Body of pancreas (tissue), 4 donors: ENCODE results near the gene IMMT. TPM values are rescaled to one million over a fixed set of nuclear protein-coding genes. Genes with fewer than 3 reads are reported as not detected.
A peak's percentile ranks its signal among the peaks of the same experiment; 100 is the strongest.
"Not testable (repeated sequence)": the region's sequence is repeated elsewhere in the genome, so short reads cannot be mapped to it uniquely, and the experiment has no call there.

Experiments used
- ATAC-seq: fragments of 150-250 bp; one replicate; pipeline ENCODE4 v1.9.1; 2016
- DNase-seq, 4 donors: peaks; one replicate each; pipeline ENCODE4 v3.0.0-alpha.2; 2019
- H3K27ac ChIP-seq, 4 donors: fragments of 200-600 bp; sonication (generic); 1 replicate in 3 of 4; 2 replicates in 1 of 4; pipeline versions ENCODE4 v1.5.1 to v1.6.1; 2016 to 2019; ENCODE audit warnings: mild to moderate bottlenecking in 1 of 4, mixed read lengths in 1 of 4, moderate library complexity in 1 of 4
- H3K27me3 ChIP-seq, 2 donors: fragments of 200-600 bp; sonication (generic); one replicate each; pipeline ENCODE4 v1.6.0; 2016; ENCODE audit warnings: mild to moderate bottlenecking in 1 of 2
- H3K36me3 ChIP-seq, 2 donors: fragments of 200-600 bp; sonication (generic); replicated peaks in 1 of 2; 2 replicates each; pipeline ENCODE4 v1.5.1; 2016; ENCODE audit warnings: low read depth in 2 of 2; ENCODE audit not compliant: insufficient read depth in 1 of 2
- H3K4me1 ChIP-seq: fragments of 200-600 bp; sonication (generic); one replicate; pipeline ENCODE4 v1.6.0; 2016
- H3K4me3 ChIP-seq, 2 donors: fragments of 200-600 bp; sonication (generic); 1 replicate in 1 of 2; 2 replicates in 1 of 2; pipeline ENCODE4 v1.5.1; 2016 to 2019
- H3K9me3 ChIP-seq, 3 donors: fragments of 200-600 bp; sonication (generic); 1 replicate in 2 of 3; 2 replicates in 1 of 3; pipeline ENCODE4 v1.5.1; 2016
- POLR2A ChIP-seq, 3 donors: fragments of 450-650 bp; IDR thresholded peaks; one replicate each; pipeline ENCODE4 v1.6.1; 2016; ENCODE audit warnings: antibody characterized with exemption in 3 of 3, mild to moderate bottlenecking in 2 of 3
- WGBS, 2 donors: methylation state at CpG; one replicate each; pipeline ENCODE4 v1.1.5; 2017; 5-methylcytosine and 5-hydroxymethylcytosine counted together
- intact Hi-C: fragments of 100-400 bp; cut with DNase I; formaldehyde crosslinking; loops from one replicate; pipeline ENCODE4 v1.15.1; 2023
- total RNA-seq, 2 donors: library from RNA; depleted of rRNA; stranded (reverse); fragments of >200 nt; gene quantifications; one replicate each; pipeline ENCODE4 v1.1.0, GENCODE V29; 2016
- TF ChIP-seq, protein P1 (sequence below), 7 experiments: fragments of 450-650 bp in 4 of 7; fragments of 200-600 bp in 3 of 7; sonication (generic) in 3 of 7; IDR thresholded peaks; one replicate each; pipeline ENCODE4 v1.5.1; 2016 to 2019; ENCODE audit warnings: antibody characterized with exemption in 7 of 7

Gene IMMT
- 10 to 100 TPM; 37.1 to 46.1 TPM for total RNA-seq

DNA sequence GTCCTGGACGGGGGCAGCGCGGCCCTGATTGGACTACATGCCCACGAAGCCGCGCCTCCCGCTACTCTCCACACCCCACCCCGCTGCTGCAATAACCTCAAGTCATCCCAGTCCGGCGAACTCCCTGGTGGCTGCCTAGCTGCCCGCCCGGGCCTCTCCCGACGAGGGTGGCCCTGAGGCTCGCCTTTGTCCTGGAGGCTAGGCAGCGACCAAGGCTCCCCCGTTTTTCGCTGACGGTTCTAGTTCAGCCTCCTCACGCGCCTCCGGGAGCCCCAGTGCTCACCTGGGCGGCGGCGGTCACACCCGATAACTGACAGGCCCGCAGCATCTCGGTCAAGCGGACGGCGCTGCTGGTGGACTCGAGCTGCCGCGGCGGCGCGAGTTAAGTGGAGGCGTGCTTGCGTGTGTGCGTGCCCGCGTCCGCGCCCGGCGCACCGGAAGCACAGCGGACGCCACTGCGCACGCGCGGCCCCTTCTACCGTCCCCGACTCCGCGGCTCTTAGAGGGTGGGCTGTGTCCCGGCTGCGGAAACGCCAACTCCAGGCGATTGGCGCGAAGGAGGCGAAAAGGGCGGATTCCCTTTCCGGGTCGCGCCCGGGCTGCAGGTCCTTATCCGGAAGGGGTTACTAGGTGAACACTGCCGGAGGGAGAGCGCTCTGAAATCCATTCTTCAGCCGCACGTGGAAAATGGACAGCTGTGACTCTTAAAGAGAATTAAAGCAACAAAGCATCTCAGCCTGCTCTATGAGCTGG is at the start of gene IMMT:
Gene IMMT (minus strand): TSS at position 408 of the 753 bp plus-strand sequence. CDS start 80 bp downstream, at position 328.
- Histone ChIP-seq H3K9me3 (no peaks in the 10 kb centered on the region), H3K27me3 (no peaks in the 10 kb centered on the region), H3K4me1 (peaks cover 54% of the 10 kb centered on the region), H3K36me3 (no peaks in the 10 kb centered on the region), H3K27ac (peak within 1 kb of the TSS; percentile 94 to 100 (median 99)), H3K4me3 (peak within 1 kb of the TSS; percentile 74 to 99)
- intact Hi-C loops: no loop called here
- 0% methylated on average over 3 to 72 of the region's 74 CpGs for WGBS, 2 donors
- peak; percentile 95 to 97 (median 96) for DNase-seq
- TF ChIP-seq POLR2A (IDR thresholded peaks at IDR 0.05): peak; percentile 91 to 97 (median 96)
- TF ChIP-seq, protein P1, sequence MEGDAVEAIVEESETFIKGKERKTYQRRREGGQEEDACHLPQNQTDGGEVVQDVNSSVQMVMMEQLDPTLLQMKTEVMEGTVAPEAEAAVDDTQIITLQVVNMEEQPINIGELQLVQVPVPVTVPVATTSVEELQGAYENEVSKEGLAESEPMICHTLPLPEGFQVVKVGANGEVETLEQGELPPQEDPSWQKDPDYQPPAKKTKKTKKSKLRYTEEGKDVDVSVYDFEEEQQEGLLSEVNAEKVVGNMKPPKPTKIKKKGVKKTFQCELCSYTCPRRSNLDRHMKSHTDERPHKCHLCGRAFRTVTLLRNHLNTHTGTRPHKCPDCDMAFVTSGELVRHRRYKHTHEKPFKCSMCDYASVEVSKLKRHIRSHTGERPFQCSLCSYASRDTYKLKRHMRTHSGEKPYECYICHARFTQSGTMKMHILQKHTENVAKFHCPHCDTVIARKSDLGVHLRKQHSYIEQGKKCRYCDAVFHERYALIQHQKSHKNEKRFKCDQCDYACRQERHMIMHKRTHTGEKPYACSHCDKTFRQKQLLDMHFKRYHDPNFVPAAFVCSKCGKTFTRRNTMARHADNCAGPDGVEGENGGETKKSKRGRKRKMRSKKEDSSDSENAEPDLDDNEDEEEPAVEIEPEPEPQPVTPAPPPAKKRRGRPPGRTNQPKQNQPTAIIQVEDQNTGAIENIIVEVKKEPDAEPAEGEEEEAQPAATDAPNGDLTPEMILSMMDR (IDR thresholded peaks at IDR 0.05): peak in 3 of 7 experiments; percentile 23 to 31 (median 28)
- peak; percentile 93 for ATAC-seq

DNA sequence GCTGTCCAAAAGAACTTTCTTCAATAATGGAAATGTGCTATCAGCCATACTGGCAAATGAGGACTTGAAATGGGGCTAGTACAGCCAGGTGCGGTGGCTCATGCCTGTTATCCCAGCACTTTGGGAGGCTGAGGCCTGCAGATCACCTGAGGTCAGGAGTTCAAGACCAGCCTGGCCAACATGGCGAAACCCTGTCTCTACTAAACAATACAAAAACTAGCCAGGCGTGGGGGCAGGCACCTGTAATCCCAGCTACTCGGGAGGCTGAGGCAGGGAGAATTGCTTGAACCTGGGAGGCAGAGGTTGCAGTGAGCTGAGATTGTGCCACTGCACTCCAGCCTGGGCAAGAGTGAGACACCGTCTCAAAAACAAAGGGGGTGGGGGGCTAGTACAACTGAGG is 49.5 kb upstream of the IMMT start:
- H3K27ac ChIP-seq: peak overlapping the region in 3 of 4 donors; percentile 17 to 70 (median 65)
- H3K36me3 ChIP-seq, H3K27me3 ChIP-seq, intact Hi-C loops, DNase-seq, H3K4me3 ChIP-seq, H3K9me3 ChIP-seq, ATAC-seq: not testable (repeated sequence)
- H3K4me1 ChIP-seq: peaks cover 24% of the 10 kb centered on the region
- WGBS, 2 donors: 89 to 96% methylated on average over 4 to 5 of the region's 5 CpGs

DNA sequence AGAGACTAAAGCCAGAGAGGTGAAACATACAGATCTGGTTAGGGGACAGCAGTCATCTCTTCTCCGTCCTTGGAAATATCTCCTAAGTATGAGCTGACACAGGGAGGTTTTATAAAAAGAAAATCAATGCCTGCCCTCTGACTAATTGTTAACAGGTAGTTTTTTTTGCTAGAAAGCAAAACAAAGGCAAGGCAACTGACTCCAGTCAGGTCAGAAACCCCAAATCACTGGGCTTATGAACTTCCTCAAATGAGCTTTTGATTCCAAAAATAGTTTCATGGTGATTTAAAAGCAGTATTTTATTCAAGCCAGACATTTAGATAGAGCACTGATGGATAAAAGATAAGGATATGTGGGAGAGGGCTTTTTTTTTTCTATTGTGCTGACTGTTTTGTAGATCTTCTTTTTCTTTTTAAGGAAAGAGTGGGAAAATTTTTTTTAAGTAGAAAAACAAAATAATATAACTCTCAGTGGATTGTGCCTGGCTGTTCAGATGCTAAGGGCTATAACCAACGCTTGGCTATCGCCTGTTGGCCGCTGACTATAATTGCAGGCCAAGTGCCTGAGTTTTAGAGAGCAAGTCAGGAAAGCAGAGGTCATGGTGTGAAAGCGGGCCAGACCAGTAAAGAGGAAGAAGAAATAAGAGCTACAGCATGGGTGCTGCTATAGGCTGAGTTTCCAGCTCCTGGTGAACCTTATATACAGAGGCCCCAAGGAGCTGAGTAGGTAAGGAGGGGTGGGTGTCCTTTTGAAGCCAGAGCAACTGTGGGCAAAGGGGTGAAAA is 48.9 kb upstream of the IMMT start:
- Histone ChIP-seq H3K9me3 (no peaks in the 10 kb centered on the region), H3K36me3 (no peaks in the 10 kb centered on the region), H3K4me3 (no peak overlapping the region), H3K27ac (peak overlapping the region in 3 of 4 donors; percentile 17 to 70 (median 65)), H3K27me3 (no peaks in the 10 kb centered on the region), H3K4me1 (peaks cover 24% of the 10 kb centered on the region)
- DNase-seq: no peak
- 79 to 82% methylated on average over 5 of the region's 5 CpGs for WGBS, 2 donors
- intact Hi-C loops: no loop called here
- peak; percentile 78 for ATAC-seq
- TF ChIP-seq, protein P1 (IDR thresholded peaks at IDR 0.05): peak in 2 of 7 experiments; percentile 27 to 39
- no peak for TF ChIP-seq POLR2A (IDR thresholded peaks at IDR 0.05)

DNA sequence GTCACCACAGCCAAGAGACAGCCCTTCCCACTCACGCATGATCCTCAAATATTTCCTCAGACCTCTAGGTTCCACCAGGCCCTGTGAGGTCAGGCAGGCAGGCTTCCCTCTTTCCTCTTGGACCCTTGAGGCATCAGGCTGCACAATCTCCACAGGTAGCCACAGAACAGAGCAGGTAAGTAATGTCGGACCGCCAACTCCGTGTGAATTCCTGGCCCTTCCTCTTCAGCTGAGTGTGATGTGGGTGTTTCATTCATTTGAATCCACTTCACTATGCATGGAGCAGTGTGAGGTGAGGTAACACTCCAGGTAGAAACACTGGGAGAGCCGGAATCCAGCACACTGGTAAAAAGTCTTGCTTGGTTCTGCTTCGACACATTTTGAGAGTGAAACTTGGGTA is 48.0 kb upstream of the IMMT start:
- Histone ChIP-seq H3K4me3 (no peak overlapping the region), H3K9me3 (no peaks in the 10 kb centered on the region), H3K36me3 (no peaks in the 10 kb centered on the region), H3K27ac (peak overlapping the region in 3 of 4 donors; percentile 17 to 70 (median 33)), H3K4me1 (peaks cover 24% of the 10 kb centered on the region), H3K27me3 (no peaks in the 10 kb centered on the region)
- intact Hi-C loops: no loop called here
- DNase-seq: no peak
- ATAC-seq: peak; percentile 36
- 67 to 69% methylated on average over 6 of the region's 6 CpGs for WGBS, 2 donors
- TF ChIP-seq POLR2A (IDR thresholded peaks at IDR 0.05): no peak
- TF ChIP-seq, protein P1 (IDR thresholded peaks at IDR 0.05): no peak

DNA sequence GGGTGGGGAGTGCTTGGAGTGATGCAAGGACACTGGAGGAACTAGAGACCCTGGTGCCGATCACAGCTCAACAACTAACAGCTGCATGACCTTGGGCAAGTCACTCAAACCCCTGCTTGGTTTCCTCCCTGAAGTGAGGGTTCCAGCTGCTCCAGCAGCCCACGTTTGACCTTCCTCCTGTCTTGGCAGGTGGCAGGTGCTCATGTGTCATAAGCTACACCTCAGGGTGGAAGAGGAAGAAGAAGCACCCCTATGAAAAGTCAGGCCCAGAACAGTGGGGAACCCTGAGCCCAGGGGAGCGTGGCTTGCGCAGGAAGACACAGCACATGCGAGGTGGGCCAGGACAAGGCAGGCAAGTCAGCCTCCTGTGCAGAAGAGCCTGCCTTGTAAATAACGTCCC is 46.3 kb upstream of the IMMT start:
- no peak for DNase-seq
- intact Hi-C loops: no loop called here
- H3K27me3 ChIP-seq: no peaks in the 10 kb centered on the region
- peaks cover 24% of the 10 kb centered on the region for H3K4me1 ChIP-seq
- 56 to 58% methylated on average over 6 of the region's 6 CpGs for WGBS, 2 donors
- ATAC-seq: no peak
- no peak overlapping the region for H3K27ac ChIP-seq
- no peaks in the 10 kb centered on the region for H3K9me3 ChIP-seq
- TF ChIP-seq, protein P1 (IDR thresholded peaks at IDR 0.05): no peak
- TF ChIP-seq POLR2A (IDR thresholded peaks at IDR 0.05): no peak
- H3K36me3 ChIP-seq: no peaks in the 10 kb centered on the region
- no peak overlapping the region for H3K4me3 ChIP-seq
